ENCODE results near the gene PRKAR1B. TPM values are rescaled to one million over a fixed set of nuclear protein-coding genes. Genes with fewer than 3 reads are reported as not detected.

PRKAR1B gene
- total RNA-seq, 4 donors from 2014 or later = 1.2 to 12.5 (median 3.6) TPM

DNA sequence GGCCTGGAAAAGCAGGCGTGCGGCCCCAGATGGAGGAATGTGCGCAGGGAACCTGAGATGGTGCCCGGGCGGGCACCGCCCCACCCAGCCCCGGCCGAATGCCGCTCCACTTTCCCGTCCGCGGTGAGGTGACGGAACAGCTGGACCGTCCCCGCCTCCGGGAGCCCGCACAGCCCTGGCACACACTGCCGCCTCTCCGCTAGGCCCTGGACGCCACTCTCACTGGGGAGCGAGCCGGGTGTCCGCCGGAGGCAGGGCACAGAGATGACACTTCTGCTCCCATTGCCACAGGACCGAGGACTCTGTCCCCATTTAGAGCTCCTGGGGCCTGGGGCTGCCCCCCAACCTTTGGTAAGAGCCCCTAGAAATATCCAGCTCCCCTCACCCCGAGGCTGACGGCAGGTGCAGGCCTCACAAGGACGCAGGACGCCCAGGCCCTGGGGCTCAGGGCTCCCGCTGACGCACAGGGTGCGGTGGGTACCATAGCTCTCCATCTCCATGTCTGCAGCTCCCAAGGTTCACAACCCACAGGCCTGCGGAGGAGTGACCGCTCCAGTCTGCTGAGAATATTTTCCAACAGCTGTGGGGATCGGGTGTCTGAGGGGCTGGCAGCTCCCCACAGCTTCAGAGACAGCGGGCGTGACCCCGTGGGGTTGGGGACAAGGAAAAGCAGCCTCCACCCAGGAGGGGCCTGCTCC is 155.2 kb downstream of the PRKAR1B start:
- intact Hi-C loops (cut with DNase I; ENCODE audit: low total_unique reads) (loop anchor here (2.0 kb wide), 1 partner anchor 33 kb away; no protein-coding TSS in a partner anchor), in situ Hi-C loops (cut with MboI; ENCODE audit: low sequenced_read_pairs in 4 of 4) (no loop called here)
- ATAC-seq (peak; percentile 28 to 50), DNase-seq (no peak)
- Histone ChIP-seq H3K27ac (peak overlapping the region in 1 of 4 donors; percentile 24), H3K4me1 (peaks cover 16 to 26% of the 10 kb centered on the region in 2 donors), H3K4me3 (peak overlapping the region; percentile 4 to 21 (median 4)), H3K9me3 (no peaks in the 10 kb centered on the region), H3K36me3 (no peaks in the 10 kb centered on the region), H3K27me3 (peaks cover 39 to 53% (median 45%) of the 10 kb centered on the region in 3 donors)
- TF ChIP-seq, protein P1, sequence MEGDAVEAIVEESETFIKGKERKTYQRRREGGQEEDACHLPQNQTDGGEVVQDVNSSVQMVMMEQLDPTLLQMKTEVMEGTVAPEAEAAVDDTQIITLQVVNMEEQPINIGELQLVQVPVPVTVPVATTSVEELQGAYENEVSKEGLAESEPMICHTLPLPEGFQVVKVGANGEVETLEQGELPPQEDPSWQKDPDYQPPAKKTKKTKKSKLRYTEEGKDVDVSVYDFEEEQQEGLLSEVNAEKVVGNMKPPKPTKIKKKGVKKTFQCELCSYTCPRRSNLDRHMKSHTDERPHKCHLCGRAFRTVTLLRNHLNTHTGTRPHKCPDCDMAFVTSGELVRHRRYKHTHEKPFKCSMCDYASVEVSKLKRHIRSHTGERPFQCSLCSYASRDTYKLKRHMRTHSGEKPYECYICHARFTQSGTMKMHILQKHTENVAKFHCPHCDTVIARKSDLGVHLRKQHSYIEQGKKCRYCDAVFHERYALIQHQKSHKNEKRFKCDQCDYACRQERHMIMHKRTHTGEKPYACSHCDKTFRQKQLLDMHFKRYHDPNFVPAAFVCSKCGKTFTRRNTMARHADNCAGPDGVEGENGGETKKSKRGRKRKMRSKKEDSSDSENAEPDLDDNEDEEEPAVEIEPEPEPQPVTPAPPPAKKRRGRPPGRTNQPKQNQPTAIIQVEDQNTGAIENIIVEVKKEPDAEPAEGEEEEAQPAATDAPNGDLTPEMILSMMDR (IDR thresholded peaks at IDR 0.05 in 4 of 5, conservative IDR thresholded peaks at IDR 0.05 in 1 of 5) = no peak
- no peak for TF ChIP-seq POLR2A (IDR thresholded peaks at IDR 0.05)

DNA sequence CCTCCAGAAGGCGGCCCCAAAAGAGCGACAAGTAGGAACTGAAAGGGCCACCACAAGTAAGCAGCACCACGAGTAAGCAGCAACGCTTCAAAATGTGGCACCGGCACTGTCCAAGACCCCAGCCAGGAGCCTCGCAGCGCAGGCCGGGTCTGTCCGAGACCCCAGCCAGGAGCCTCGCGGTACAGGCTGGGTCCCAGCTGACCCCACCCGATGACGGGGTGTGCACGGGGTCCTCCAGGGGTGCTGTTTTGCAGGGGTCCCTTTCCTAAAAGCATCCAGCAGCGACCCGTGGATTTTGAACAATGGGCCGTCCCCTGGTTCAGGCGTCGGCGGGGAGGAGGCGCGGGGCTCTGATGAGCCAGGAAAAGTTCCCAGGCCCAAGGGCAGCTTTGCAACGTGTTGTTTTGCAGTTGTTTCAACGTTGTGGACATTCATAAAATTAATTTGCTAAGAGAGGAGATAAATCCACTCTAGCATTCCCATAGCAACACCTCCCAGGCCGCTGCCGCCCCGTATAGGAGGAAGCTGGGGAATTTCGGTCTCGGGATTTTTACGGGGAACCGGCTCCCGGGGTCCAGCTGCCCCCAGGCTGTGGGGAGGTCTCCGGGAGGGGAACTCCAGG is 155.9 kb downstream of the PRKAR1B start:
- H3K9me3 ChIP-seq = no peaks in the 10 kb centered on the region
- TF ChIP-seq POLR2A (IDR thresholded peaks at IDR 0.05) = no peak
- TF ChIP-seq, protein P1 (IDR thresholded peaks at IDR 0.05 in 4 of 5, conservative IDR thresholded peaks at IDR 0.05 in 1 of 5) = no peak
- no peak for DNase-seq
- H3K27me3 ChIP-seq = peaks cover 39 to 48% (median 40%) of the 10 kb centered on the region in 3 donors
- in situ Hi-C loops (cut with MboI; ENCODE audit: low sequenced_read_pairs in 4 of 4) = no loop called here
- no peaks in the 10 kb centered on the region for H3K36me3 ChIP-seq
- H3K4me1 ChIP-seq = peaks cover 16 to 26% of the 10 kb centered on the region in 2 donors
- no peak for ATAC-seq
- peak overlapping the region in 1 of 4 donors; percentile 24 for H3K27ac ChIP-seq
- intact Hi-C loops (cut with DNase I; ENCODE audit: low total_unique reads) = loop anchor here (2.0 kb wide), 1 partner anchor 34 kb away; no protein-coding TSS in a partner anchor
- H3K4me3 ChIP-seq = peak overlapping the region in 3 of 4 donors; percentile 4 to 21 (median 5)

DNA sequence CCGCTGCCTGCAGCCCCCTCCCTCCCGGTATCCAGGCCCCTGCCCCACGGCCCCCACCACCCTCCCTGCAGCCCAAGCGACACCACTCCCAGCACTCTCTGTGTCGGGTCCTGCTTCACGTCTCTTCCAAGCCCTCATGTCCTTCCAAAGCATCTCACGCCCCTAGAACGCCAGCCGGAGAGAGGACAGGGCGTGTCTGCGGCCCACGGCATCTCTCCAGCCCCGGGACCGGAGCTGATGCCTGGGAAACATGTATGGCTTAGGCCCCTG is 156.3 kb downstream of the PRKAR1B start:
- no peak for ATAC-seq
- no peaks in the 10 kb centered on the region for H3K36me3 ChIP-seq
- DNase-seq = no peak
- in situ Hi-C loops (cut with MboI; ENCODE audit: low sequenced_read_pairs in 4 of 4) (no loop called here), intact Hi-C loops (cut with DNase I; ENCODE audit: low total_unique reads) (loop anchor here (2.0 kb wide), 1 partner anchor 34 kb away; no protein-coding TSS in a partner anchor)
- H3K27ac ChIP-seq = no peak overlapping the region
- no peaks in the 10 kb centered on the region for H3K9me3 ChIP-seq
- peaks cover 35 to 43% (median 39%) of the 10 kb centered on the region in 3 donors for H3K27me3 ChIP-seq
- TF ChIP-seq POLR2A (IDR thresholded peaks at IDR 0.05) = no peak
- TF ChIP-seq, protein P1 (IDR thresholded peaks at IDR 0.05 in 4 of 5, conservative IDR thresholded peaks at IDR 0.05 in 1 of 5) = no peak
- peaks cover 16 to 26% of the 10 kb centered on the region in 2 donors for H3K4me1 ChIP-seq
- no peak overlapping the region for H3K4me3 ChIP-seq

DNA sequence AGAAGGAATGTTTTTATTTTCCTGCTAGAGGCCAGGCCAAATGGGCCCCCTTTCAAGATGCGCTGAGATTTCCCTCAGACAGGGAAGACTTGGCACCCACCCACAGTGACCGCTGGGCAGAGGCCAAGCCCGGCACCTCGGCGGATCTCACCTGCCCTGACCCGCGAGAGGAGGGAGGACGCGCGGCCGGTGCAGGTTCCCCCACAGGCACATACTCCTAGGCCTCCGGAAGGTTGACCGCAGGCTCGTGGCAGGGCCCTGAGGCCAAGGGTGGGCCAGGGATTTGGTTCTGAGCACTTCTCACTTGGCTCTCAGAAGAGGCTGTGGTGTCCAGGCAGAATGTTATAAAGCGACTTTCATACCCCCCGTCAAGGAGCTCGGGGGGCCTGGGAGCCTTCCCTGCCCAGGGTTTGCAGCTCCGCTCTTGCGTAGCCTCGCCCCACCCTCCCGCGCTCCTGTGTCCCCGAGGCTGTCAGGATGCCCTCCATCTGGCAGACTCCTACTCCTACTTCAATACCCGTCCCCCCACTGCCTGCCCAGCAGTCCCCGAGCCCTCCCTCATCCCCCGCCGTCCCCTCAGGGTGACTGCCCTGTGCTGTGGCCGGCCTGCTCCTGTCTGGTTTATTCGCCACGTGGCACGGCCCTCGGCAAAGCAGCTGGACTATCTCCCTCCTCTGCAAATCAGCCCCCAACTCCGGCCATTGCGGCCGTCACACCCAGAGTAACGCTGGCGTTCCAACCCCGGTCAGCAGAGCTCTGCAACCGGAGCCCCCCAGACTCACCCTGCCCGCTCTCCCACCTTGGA is 156.9 kb downstream of the PRKAR1B start:
- ATAC-seq (no peak), DNase-seq (no peak)
- intact Hi-C loops (cut with DNase I; ENCODE audit: low total_unique reads) (loop anchor here (2.0 kb wide), 1 partner anchor 35 kb away; no protein-coding TSS in a partner anchor), in situ Hi-C loops (cut with MboI; ENCODE audit: low sequenced_read_pairs in 4 of 4) (no loop called here)
- Histone ChIP-seq H3K4me3 (no peak overlapping the region), H3K4me1 (peaks cover 16 to 26% of the 10 kb centered on the region in 2 donors), H3K27me3 (peaks cover 32 to 38% (median 38%) of the 10 kb centered on the region in 3 donors), H3K36me3 (no peaks in the 10 kb centered on the region), H3K27ac (no peak overlapping the region), H3K9me3 (no peaks in the 10 kb centered on the region)
- no peak for TF ChIP-seq POLR2A (IDR thresholded peaks at IDR 0.05)
- TF ChIP-seq, protein P1 (IDR thresholded peaks at IDR 0.05 in 4 of 5, conservative IDR thresholded peaks at IDR 0.05 in 1 of 5) = no peak

All from gastrocnemius medialis (tissue), 4 donors.